Measurements from ENCODE around the gene MBNL1. TPM values are rescaled to one million over a fixed set of nuclear protein-coding genes. Genes with fewer than 3 reads are reported as not detected.

MBNL1 gene
- total RNA-seq, 1 donor from 2014 or later, result 14.7 TPM

- Mint-ChIP-seq H3K4me3 (no peak overlapping the region), H3K9me3 (no peaks in the 10 kb centered on the region), H3K36me3 (no peaks in the 10 kb centered on the region), H3K27ac (no peak overlapping the region), H3K4me1 (no peaks in the 10 kb centered on the region), H3K27me3 (ENCODE audit: insufficient read depth, low read depth) (peaks cover 2% of the 10 kb centered on the region)
- no peak for DNase-seq (ENCODE audit: low spot score)
- H3K4me3 ChIP-seq, result no peak overlapping the region
- no peaks in the 10 kb centered on the region for H3K27me3 ChIP-seq
- no peaks in the 10 kb centered on the region for H3K9me3 ChIP-seq (ENCODE audit: low read depth)
- H4K20me1 ChIP-seq (ENCODE audit: low read depth), result no peaks in the 10 kb centered on the region
- TF ChIP-seq EZH2phosphoT487 (IDR thresholded peaks at IDR 0.05) (no peak), CTCF (IDR thresholded peaks at IDR 0.05) (no peak), EZH2 (IDR thresholded peaks at IDR 0.05) (no peak)
- no peak overlapping the region for H2AFZ ChIP-seq (replicated peaks)
- no peaks in the 10 kb centered on the region for H3K4me1 ChIP-seq
- no peaks in the 10 kb centered on the region for H3F3A ChIP-seq (ENCODE audit: low read depth)
- H3K36me3 ChIP-seq, result no peaks in the 10 kb centered on the region
- H3K9ac ChIP-seq, result no peak overlapping the region
- H3K27ac ChIP-seq, result no peak overlapping the region
- no peaks in the 10 kb centered on the region for H3K79me2 ChIP-seq (ENCODE audit: low read depth)
- no peak overlapping the region for H3K4me2 ChIP-seq
Measured at GRCh38 chr3:152251916-152252315, 16.8 kb upstream of the MBNL1 start.

- no peaks in the 10 kb centered on the region for H3F3A ChIP-seq (ENCODE audit: low read depth)
- Mint-ChIP-seq H3K27ac (no peak overlapping the region), H3K27me3 (ENCODE audit: insufficient read depth, low read depth) (peaks cover 3% of the 10 kb centered on the region), H3K4me3 (no peak overlapping the region), H3K9me3 (no peaks in the 10 kb centered on the region), H3K4me1 (no peaks in the 10 kb centered on the region), H3K36me3 (no peaks in the 10 kb centered on the region)
- no peak overlapping the region for H3K27ac ChIP-seq
- H3K27me3 ChIP-seq, result no peaks in the 10 kb centered on the region
- no peaks in the 10 kb centered on the region for H3K36me3 ChIP-seq
- no peak overlapping the region for H3K9ac ChIP-seq
- no peak overlapping the region for H3K4me3 ChIP-seq
- no peaks in the 10 kb centered on the region for H3K79me2 ChIP-seq (ENCODE audit: low read depth)
- no peaks in the 10 kb centered on the region for H4K20me1 ChIP-seq (ENCODE audit: low read depth)
- DNase-seq (ENCODE audit: low spot score), result no peak
- H3K4me2 ChIP-seq, result no peak overlapping the region
- H3K4me1 ChIP-seq, result no peaks in the 10 kb centered on the region
- H3K9me3 ChIP-seq (ENCODE audit: low read depth), result no peaks in the 10 kb centered on the region
- no peak overlapping the region for H2AFZ ChIP-seq (replicated peaks)
- TF ChIP-seq CTCF (IDR thresholded peaks at IDR 0.05), result no peak
Measured at GRCh38 chr3:152252755-152253154, 16.0 kb upstream of the MBNL1 start.

GRCh38 chr3:152253514-152253913, 15.2 kb upstream of the MBNL1 start:
- Mint-ChIP-seq H3K9me3 (no peaks in the 10 kb centered on the region), H3K27me3 (ENCODE audit: insufficient read depth, low read depth) (peaks cover 3% of the 10 kb centered on the region), H3K4me3 (no peak overlapping the region), H3K27ac (no peak overlapping the region), H3K36me3 (no peaks in the 10 kb centered on the region), H3K4me1 (no peaks in the 10 kb centered on the region)
- Histone ChIP-seq H3K36me3 (no peaks in the 10 kb centered on the region), H3K4me2 (no peak overlapping the region), H2AFZ (replicated peaks) (no peak overlapping the region), H3K9ac (no peak overlapping the region), H3K9me3 (ENCODE audit: low read depth) (no peaks in the 10 kb centered on the region), H3K79me2 (ENCODE audit: low read depth) (no peaks in the 10 kb centered on the region), H3K4me3 (no peak overlapping the region), H3K4me1 (no peaks in the 10 kb centered on the region), H4K20me1 (ENCODE audit: low read depth) (no peaks in the 10 kb centered on the region), H3F3A (ENCODE audit: low read depth) (no peaks in the 10 kb centered on the region), H3K27ac (no peak overlapping the region), H3K27me3 (no peaks in the 10 kb centered on the region)
- no peak for DNase-seq (ENCODE audit: low spot score)
- TF ChIP-seq EZH2phosphoT487 (IDR thresholded peaks at IDR 0.05) (no peak), EZH2 (IDR thresholded peaks at IDR 0.05) (no peak), CTCF (IDR thresholded peaks at IDR 0.05) (no peak)

GRCh38 chr3:152254041-152254440, 14.7 kb upstream of the MBNL1 start:
- Histone ChIP-seq H4K20me1 (ENCODE audit: low read depth) (no peaks in the 10 kb centered on the region), H3F3A (ENCODE audit: low read depth) (no peaks in the 10 kb centered on the region), H3K27me3 (no peaks in the 10 kb centered on the region), H3K4me3 (no peak overlapping the region), H3K4me1 (no peaks in the 10 kb centered on the region), H2AFZ (replicated peaks) (no peak overlapping the region), H3K4me2 (no peak overlapping the region), H3K9ac (no peak overlapping the region), H3K79me2 (ENCODE audit: low read depth) (no peaks in the 10 kb centered on the region), H3K9me3 (ENCODE audit: low read depth) (no peaks in the 10 kb centered on the region), H3K27ac (no peak overlapping the region), H3K36me3 (no peaks in the 10 kb centered on the region)
- no peak for DNase-seq (ENCODE audit: low spot score)
- no peaks in the 10 kb centered on the region for H3K4me1 Mint-ChIP-seq
- no peaks in the 10 kb centered on the region for H3K9me3 Mint-ChIP-seq
- H3K36me3 Mint-ChIP-seq, result no peaks in the 10 kb centered on the region
- no peak for TF ChIP-seq CTCF (IDR thresholded peaks at IDR 0.05)
- TF ChIP-seq EZH2 (IDR thresholded peaks at IDR 0.05), result no peak
- no peak for TF ChIP-seq EZH2phosphoT487 (IDR thresholded peaks at IDR 0.05)
- H3K4me3 Mint-ChIP-seq, result no peak overlapping the region
- H3K27ac Mint-ChIP-seq, result no peak overlapping the region
- peaks cover 3% of the 10 kb centered on the region for H3K27me3 Mint-ChIP-seq (ENCODE audit: insufficient read depth, low read depth)

All from neural progenitor cell (in vitro differentiated cells).